Nephron (organoid): Measurements from ENCODE around the gene TCERG1L.

ENCODE experiments used
- H3K27ac Mint-ChIP-seq, 3 experiments: 2 replicates each; pipeline ENCODE4 v1.8.0; 2020; ENCODE audit warnings: mixed read lengths in 3 of 3, mild to moderate bottlenecking in 2 of 3, moderate library complexity in 1 of 3
- H3K27me3 Mint-ChIP-seq: 2 replicates; pipeline ENCODE4 v1.8.0; 2021; ENCODE audit warnings: low read depth, mild to moderate bottlenecking, moderate library complexity, mixed read lengths
- H3K36me3 Mint-ChIP-seq: 2 replicates; pipeline ENCODE4 v1.8.0; 2020; ENCODE audit warnings: low read depth, mixed read lengths
- H3K4me1 Mint-ChIP-seq: 2 replicates; pipeline ENCODE4 v1.8.0; 2020; ENCODE audit warnings: mixed read lengths
- H3K4me3 Mint-ChIP-seq, 3 experiments: 2 replicates each; pipeline ENCODE4 v1.8.0; 2020; ENCODE audit warnings: mild to moderate bottlenecking in 3 of 3, mixed read lengths in 3 of 3, moderate library complexity in 2 of 3
- H3K9me3 Mint-ChIP-seq: 2 replicates; pipeline ENCODE4 v1.8.0; 2020; ENCODE audit warnings: mixed read lengths
- CTCF ChIP-seq, 3 experiments: fragments of 200-600 bp; sonication (generic); IDR thresholded peaks; one replicate each; pipeline ENCODE4 v1.5.0; 2021; ENCODE audit warnings: antibody characterized with exemption in 3 of 3; ENCODE audit not compliant: unreplicated experiment in 3 of 3

TCERG1L gene

GRCh38 chr10:131086511-131086910, 225.0 kb downstream of the TCERG1L start:
- no peak overlapping the region for H3K4me3 Mint-ChIP-seq
- peaks cover 21% of the 10 kb centered on the region for H3K4me1 Mint-ChIP-seq
- H3K9me3 Mint-ChIP-seq = no peaks in the 10 kb centered on the region
- H3K36me3 Mint-ChIP-seq = no peaks in the 10 kb centered on the region
- H3K27ac Mint-ChIP-seq = no peak overlapping the region
- peaks cover 43% of the 10 kb centered on the region for H3K27me3 Mint-ChIP-seq
- TF ChIP-seq CTCF (IDR thresholded peaks at IDR 0.05; ENCODE audit: unreplicated experiment in 3 of 3) = no peak

- H3K36me3 Mint-ChIP-seq = no peaks in the 10 kb centered on the region
- peaks cover 48% of the 10 kb centered on the region for H3K27me3 Mint-ChIP-seq
- no peaks in the 10 kb centered on the region for H3K9me3 Mint-ChIP-seq
- no peak overlapping the region for H3K4me3 Mint-ChIP-seq
- TF ChIP-seq CTCF (IDR thresholded peaks at IDR 0.05; ENCODE audit: unreplicated experiment in 3 of 3) = no peak
- H3K27ac Mint-ChIP-seq = no peak overlapping the region
- H3K4me1 Mint-ChIP-seq = peaks cover 25% of the 10 kb centered on the region
These were observed 225.4 kb downstream of the TCERG1L start for GRCh38 chr10:131086094-131086493.

- H3K27ac Mint-ChIP-seq = no peak overlapping the region
- H3K27me3 Mint-ChIP-seq = peaks cover 49% of the 10 kb centered on the region
- H3K4me1 Mint-ChIP-seq = peaks cover 26% of the 10 kb centered on the region
- TF ChIP-seq CTCF (IDR thresholded peaks at IDR 0.05; ENCODE audit: unreplicated experiment in 3 of 3) = no peak
- H3K36me3 Mint-ChIP-seq = no peaks in the 10 kb centered on the region
- no peak overlapping the region for H3K4me3 Mint-ChIP-seq
- no peaks in the 10 kb centered on the region for H3K9me3 Mint-ChIP-seq
These were observed 226.2 kb downstream of the TCERG1L start for GRCh38 chr10:131085091-131085860.

GRCh38 chr10:131084791-131085090, 226.8 kb downstream of the TCERG1L start:
- no peaks in the 10 kb centered on the region for H3K36me3 Mint-ChIP-seq
- peaks cover 46% of the 10 kb centered on the region for H3K27me3 Mint-ChIP-seq
- no peak for TF ChIP-seq CTCF (IDR thresholded peaks at IDR 0.05; ENCODE audit: unreplicated experiment in 3 of 3)
- H3K4me3 Mint-ChIP-seq = no peak overlapping the region
- H3K27ac Mint-ChIP-seq = no peak overlapping the region
- H3K9me3 Mint-ChIP-seq = no peaks in the 10 kb centered on the region
- peaks cover 26% of the 10 kb centered on the region for H3K4me1 Mint-ChIP-seq

- Mint-ChIP-seq H3K9me3 (no peaks in the 10 kb centered on the region), H3K36me3 (no peaks in the 10 kb centered on the region), H3K27ac (no peak overlapping the region), H3K27me3 (peaks cover 41% of the 10 kb centered on the region), H3K4me1 (peaks cover 26% of the 10 kb centered on the region), H3K4me3 (no peak overlapping the region)
- no peak for TF ChIP-seq CTCF (IDR thresholded peaks at IDR 0.05; ENCODE audit: unreplicated experiment in 3 of 3)
These were observed 227.4 kb downstream of the TCERG1L start for GRCh38 chr10:131083915-131084790.
